Vagina (tissue), 2 donors: ENCODE measurements around the gene ABCG2. TPM values are rescaled to one million over a fixed set of nuclear protein-coding genes. Genes with fewer than 3 reads are reported as not detected.

ENCODE experiments used
- DNase-seq, 2 donors: peaks; one replicate each; pipeline ENCODE4 v3.0.0-alpha.2; 2017; ENCODE audit errors: extremely low spot score in 2 of 2
- H3K27ac ChIP-seq: fragments of 200-600 bp; sonication (generic); one replicate; pipeline ENCODE4 v1.5.1; 2019
- H3K27me3 ChIP-seq: fragments of 200-600 bp; sonication (generic); one replicate; pipeline ENCODE4 v1.5.1; 2019
- H3K36me3 ChIP-seq, 2 donors: fragments of 200-600 bp; sonication (generic); one replicate each; pipeline ENCODE4 v1.5.1; 2017 to 2019
- H3K4me1 ChIP-seq: fragments of 200-600 bp; sonication (generic); one replicate; pipeline ENCODE4 v1.5.1; 2019
- H3K4me3 ChIP-seq, 2 donors: fragments of 200-600 bp; sonication (generic); 1 replicate in 1 of 2; 2 replicates in 1 of 2; pipeline ENCODE4 v1.5.1; 2016 to 2019
- H3K9me3 ChIP-seq: fragments of 200-600 bp; sonication (generic); one replicate; pipeline ENCODE4 v1.5.1; 2019
- CTCF ChIP-seq, 3 experiments: fragments of 450-650 bp in 2 of 3; fragments of 200-600 bp in 1 of 3; sonication (generic) in 1 of 3; IDR thresholded peaks; one replicate each; pipeline ENCODE4 v1.5.1; 2017 to 2019; ENCODE audit warnings: antibody characterized with exemption in 3 of 3, mild to moderate bottlenecking in 2 of 3, moderate library complexity in 2 of 3
- POLR2A ChIP-seq, 2 donors: fragments of 450-650 bp; IDR thresholded peaks; one replicate each; pipeline ENCODE4 v1.6.1; 2017; ENCODE audit warnings: antibody characterized with exemption in 2 of 2, mild to moderate bottlenecking in 2 of 2, moderate library complexity in 2 of 2
- POLR2AphosphoS5 ChIP-seq, 2 donors: sonication (generic); formaldehyde crosslinking; IDR thresholded peaks; one replicate each; pipeline ENCODE4 v1.9.0; 2017; ENCODE audit warnings: antibody characterized with exemption in 2 of 2, mild to moderate bottlenecking in 2 of 2, low read depth in 1 of 2; ENCODE audit not compliant: insufficient read depth in 1 of 2
- intact Hi-C: fragments of 100-400 bp; cut with DNase I; formaldehyde crosslinking; loops from one replicate; pipeline ENCODE4 v1.15.1; 2023
- total RNA-seq: library from RNA; depleted of rRNA; stranded (reverse); fragments of >200 nt; gene quantifications from one replicate; pipeline ENCODE4 v1.2.3, GENCODE V29; 2016

The ABCG2 gene
- total RNA-seq, 1 donor from 2014 or later, result 7.4 TPM

DNA sequence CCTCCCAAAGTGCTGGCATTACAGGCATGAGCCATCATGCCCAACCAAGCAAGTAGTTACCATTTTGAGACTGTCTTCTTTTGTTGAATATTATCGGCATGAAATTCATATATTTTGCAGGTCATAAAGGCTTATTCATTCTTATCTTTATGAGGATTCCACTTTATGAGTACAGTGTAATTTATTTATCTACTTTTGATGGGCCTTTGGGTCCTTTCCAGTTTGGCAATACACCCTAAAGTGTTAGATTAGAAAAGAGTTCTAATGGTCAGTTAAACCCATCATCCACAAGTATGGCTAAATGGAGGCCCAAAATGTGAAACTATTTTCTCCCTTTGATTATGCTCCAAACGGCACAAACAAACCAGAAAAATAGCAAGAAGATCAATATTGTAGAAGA, 10.9 kb upstream of the ABCG2 start:
- TF ChIP-seq POLR2AphosphoS5 (IDR thresholded peaks at IDR 0.05; ENCODE audit: insufficient read depth in 1 of 2, low read depth in 1 of 2) (no peak), CTCF (IDR thresholded peaks at IDR 0.05) (no peak), POLR2A (IDR thresholded peaks at IDR 0.05) (no peak)
- DNase-seq, result no peak
- H3K27ac ChIP-seq, result no peak overlapping the region
- no peaks in the 10 kb centered on the region for H3K4me1 ChIP-seq
- H3K4me3 ChIP-seq, result no peak overlapping the region
- no peaks in the 10 kb centered on the region for H3K27me3 ChIP-seq
- intact Hi-C loops, result no loop called here
- no peaks in the 10 kb centered on the region for H3K9me3 ChIP-seq
- H3K36me3 ChIP-seq, result no peaks in the 10 kb centered on the region

GRCh38 chr4:88166608-88167007, 8.2 kb upstream of the ABCG2 start:
- no peaks in the 10 kb centered on the region for H3K9me3 ChIP-seq
- intact Hi-C loops, result no loop called here
- no peak for TF ChIP-seq POLR2A (IDR thresholded peaks at IDR 0.05)
- no peak for TF ChIP-seq CTCF (IDR thresholded peaks at IDR 0.05)
- no peak for TF ChIP-seq POLR2AphosphoS5 (IDR thresholded peaks at IDR 0.05; ENCODE audit: insufficient read depth in 1 of 2, low read depth in 1 of 2)
- no peak overlapping the region for H3K4me3 ChIP-seq
- no peak for DNase-seq
- no peaks in the 10 kb centered on the region for H3K36me3 ChIP-seq
- peaks cover 5% of the 10 kb centered on the region for H3K4me1 ChIP-seq
- no peak overlapping the region for H3K27ac ChIP-seq
- no peaks in the 10 kb centered on the region for H3K27me3 ChIP-seq

- H3K9me3 ChIP-seq, result no peaks in the 10 kb centered on the region
- intact Hi-C loops, result no loop called here
- DNase-seq, result no peak
- no peak overlapping the region for H3K4me3 ChIP-seq
- no peaks in the 10 kb centered on the region for H3K27me3 ChIP-seq
- H3K36me3 ChIP-seq, result no peaks in the 10 kb centered on the region
- no peak overlapping the region for H3K27ac ChIP-seq
- H3K4me1 ChIP-seq, result peaks cover 11% of the 10 kb centered on the region
- TF ChIP-seq CTCF (IDR thresholded peaks at IDR 0.05) (no peak), POLR2AphosphoS5 (IDR thresholded peaks at IDR 0.05; ENCODE audit: insufficient read depth in 1 of 2, low read depth in 1 of 2) (no peak), POLR2A (IDR thresholded peaks at IDR 0.05) (no peak)
These were observed 4.9 kb upstream of the ABCG2 start for GRCh38 chr4:88163336-88163735.

- Histone ChIP-seq H3K27me3 (no peaks in the 10 kb centered on the region), H3K4me1 (peaks cover 17% of the 10 kb centered on the region), H3K4me3 (no peak overlapping the region), H3K9me3 (no peaks in the 10 kb centered on the region), H3K36me3 (no peaks in the 10 kb centered on the region), H3K27ac (no peak overlapping the region)
- no peak for DNase-seq
- intact Hi-C loops, result no loop called here
- TF ChIP-seq CTCF (IDR thresholded peaks at IDR 0.05), result no peak
- no peak for TF ChIP-seq POLR2A (IDR thresholded peaks at IDR 0.05)
- no peak for TF ChIP-seq POLR2AphosphoS5 (IDR thresholded peaks at IDR 0.05; ENCODE audit: insufficient read depth in 1 of 2, low read depth in 1 of 2)
These were observed 4.2 kb upstream of the ABCG2 start for GRCh38 chr4:88162626-88163025.

DNA sequence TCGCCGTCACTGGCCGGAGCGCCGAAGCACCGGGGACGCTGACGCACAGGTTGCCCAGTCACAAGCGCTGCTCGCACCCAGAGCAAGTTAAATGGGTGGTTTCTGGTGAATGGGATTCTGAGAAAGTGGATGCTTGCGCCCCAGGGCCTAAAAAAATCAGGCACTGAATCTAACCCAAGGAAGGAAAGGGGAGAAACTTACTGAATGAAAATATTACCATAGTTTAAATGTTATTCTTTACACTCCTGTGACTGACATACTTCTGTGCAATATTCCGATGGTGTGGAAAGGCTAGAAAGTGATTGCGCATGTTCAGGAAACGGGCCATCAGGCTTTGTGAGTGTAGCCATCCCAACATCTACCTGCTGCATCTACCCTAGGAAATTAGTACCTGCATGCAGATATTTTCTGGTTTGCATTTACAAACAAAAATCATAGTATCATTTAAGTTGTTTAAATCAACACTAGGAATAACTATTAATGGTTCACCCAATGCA, 838 bp upstream of the ABCG2 start:
- H3K4me3 ChIP-seq, result peak overlapping the region; percentile 55 to 63
- intact Hi-C loops, result no loop called here
- no peak for DNase-seq
- TF ChIP-seq POLR2A (IDR thresholded peaks at IDR 0.05), result no peak
- TF ChIP-seq CTCF (IDR thresholded peaks at IDR 0.05), result no peak
- TF ChIP-seq POLR2AphosphoS5 (IDR thresholded peaks at IDR 0.05; ENCODE audit: insufficient read depth in 1 of 2, low read depth in 1 of 2), result no peak
- no peaks in the 10 kb centered on the region for H3K9me3 ChIP-seq
- H3K27me3 ChIP-seq, result no peaks in the 10 kb centered on the region
- H3K27ac ChIP-seq, result peak overlapping the region; percentile 37
- H3K36me3 ChIP-seq, result no peaks in the 10 kb centered on the region
- peaks cover 17% of the 10 kb centered on the region for H3K4me1 ChIP-seq
